Stimulated activated effector memory CD8-positive, alpha-beta T cell treated with anti-CD3 and anti-CD28 coated beads, Interleukin-12 subunit alpha, Interleukin-12 subunit beta, amount 100 ng/mL, for 72 hours (primary cell): ENCODE results near the gene CDC25C.
A peak's percentile ranks its signal among the peaks of the same experiment; 100 is the strongest.

Source experiments
- ATAC-seq: fragments of 150-1000 bp; cut with Tn5 transposase; 2 replicates; pipeline ENCODE4 v1.10.0; 2021
- DNase-seq, 2 donors: peaks; one replicate each; pipeline ENCODE4 v3.0.0; 2021 to 2022; ENCODE audit warnings: low spot score in 2 of 2
- H3K27ac Mint-ChIP-seq: one replicate; pipeline ENCODE4 v1.8.0; 2022; ENCODE audit warnings: mild to moderate bottlenecking, mixed read lengths
- H3K36me3 Mint-ChIP-seq: one replicate; pipeline ENCODE4 v1.8.0; 2022; ENCODE audit warnings: mild to moderate bottlenecking, mixed read lengths
- H3K4me1 Mint-ChIP-seq: one replicate; pipeline ENCODE4 v1.8.0; 2022; ENCODE audit warnings: mixed read lengths
- H3K4me3 Mint-ChIP-seq: one replicate; pipeline ENCODE4 v1.8.0; 2022; ENCODE audit warnings: mild to moderate bottlenecking, mixed read lengths
- H3K9me3 Mint-ChIP-seq: one replicate; pipeline ENCODE4 v1.8.0; 2022; ENCODE audit warnings: mixed read lengths

The CDC25C gene

DNA sequence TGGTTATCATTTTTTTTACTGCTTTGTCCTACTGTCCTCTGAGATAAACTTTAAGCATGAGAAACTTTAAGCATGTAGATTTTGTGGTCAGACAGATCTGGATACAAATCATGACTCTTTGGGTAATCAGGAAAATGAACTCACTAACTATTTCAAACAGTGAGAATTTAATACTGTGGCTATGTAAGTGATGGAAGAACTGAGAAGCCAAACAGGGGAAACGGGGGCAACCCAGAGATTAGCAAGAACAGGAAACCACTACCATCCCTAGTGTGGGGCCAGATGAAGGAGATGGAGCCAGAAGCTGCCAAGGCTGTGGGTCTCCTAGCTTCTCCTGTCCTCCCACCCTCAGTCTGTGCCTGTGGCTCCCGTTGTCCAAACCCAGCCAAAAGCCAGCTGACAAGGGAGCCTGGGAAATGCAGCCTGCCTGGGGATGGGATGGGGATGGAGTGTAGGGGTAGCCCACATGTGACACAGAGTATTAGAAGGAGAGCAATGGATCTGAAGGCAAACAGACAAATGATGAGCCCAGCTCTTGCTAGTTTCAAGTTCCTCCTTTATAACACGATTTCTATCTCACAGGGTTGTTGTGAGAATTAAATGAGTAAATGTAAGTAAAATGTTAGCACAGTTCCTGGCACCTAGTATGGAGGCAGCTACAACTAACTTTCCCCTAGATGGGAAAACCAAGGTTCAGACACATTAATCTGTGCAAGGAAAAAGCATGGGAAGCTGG, 90.8 kb downstream of the CDC25C start:
- Mint-ChIP-seq H3K27ac (no peak overlapping the region), H3K4me3 (peak overlapping the region; percentile 18), H3K36me3 (no peaks in the 10 kb centered on the region), H3K4me1 (peaks cover 19% of the 10 kb centered on the region), H3K9me3 (no peaks in the 10 kb centered on the region)
- DNase-seq = no peak
- ATAC-seq = peak; percentile 70

DNA sequence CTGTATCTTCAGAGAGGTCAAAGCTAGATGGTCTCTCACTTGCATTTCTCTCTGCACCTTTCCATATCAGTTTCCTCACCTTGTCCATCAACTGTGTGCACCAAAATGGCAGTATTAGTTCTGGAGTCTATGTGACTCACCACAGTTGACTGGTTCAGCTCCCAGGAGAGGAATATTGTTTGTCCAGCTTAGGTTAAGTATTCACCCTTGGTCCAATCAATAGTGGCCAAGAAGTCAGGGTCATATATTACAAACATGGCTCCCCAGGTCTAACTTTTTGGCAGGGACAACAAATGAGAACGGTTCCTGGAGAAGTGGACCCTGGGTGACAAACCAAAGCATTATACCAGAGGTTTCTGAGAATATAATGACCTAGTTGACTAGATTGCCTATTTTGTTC, 93.6 kb downstream of the CDC25C start:
- ATAC-seq (no peak), DNase-seq (no peak)
- no peak overlapping the region for H3K27ac Mint-ChIP-seq
- no peaks in the 10 kb centered on the region for H3K9me3 Mint-ChIP-seq
- peaks cover 19% of the 10 kb centered on the region for H3K4me1 Mint-ChIP-seq
- no peak overlapping the region for H3K4me3 Mint-ChIP-seq
- no peaks in the 10 kb centered on the region for H3K36me3 Mint-ChIP-seq
